Body of pancreas (tissue), 4 donors: ENCODE results near the gene KCNQ5.

ENCODE experiments used
- CTCF ChIP-seq, 7 experiments: fragments of 450-650 bp in 4 of 7; fragments of 200-600 bp in 3 of 7; sonication (generic) in 3 of 7; IDR thresholded peaks; one replicate each; pipeline ENCODE4 v1.5.1; 2016 to 2019; ENCODE audit warnings: antibody characterized with exemption in 7 of 7
- POLR2A ChIP-seq, 3 donors: fragments of 450-650 bp; IDR thresholded peaks; one replicate each; pipeline ENCODE4 v1.6.1; 2016; ENCODE audit warnings: antibody characterized with exemption in 3 of 3, mild to moderate bottlenecking in 2 of 3

GRCh38 chr6:72938104-72938503 is 316.2 kb downstream of the KCNQ5 start:
- TF ChIP-seq CTCF (IDR thresholded peaks at IDR 0.05): no peak
- no peak for TF ChIP-seq POLR2A (IDR thresholded peaks at IDR 0.05)
